HG03196 (cell line): ENCODE results near the gene TMEM270.
"Not testable (repeated sequence)": the region's sequence is repeated elsewhere in the genome, so short reads cannot be mapped to it uniquely, and the experiment has no call there.

Experiments used
- ATAC-seq: cut with Tn5 transposase; IDR thresholded peaks from one replicate; pipeline ENCODE4 v1.9.1; 2021; ENCODE audit not compliant: unreplicated experiment

TMEM270 gene

GRCh38 chr7:73831834-73832651, 28.9 kb upstream of the TMEM270 start:
- no peak for ATAC-seq

- no peak for ATAC-seq
Measured at GRCh38 chr7:73832806-73833205, 28.2 kb upstream of the TMEM270 start.

- ATAC-seq, result no peak
Measured at GRCh38 chr7:73833251-73833919, 27.6 kb upstream of the TMEM270 start.

GRCh38 chr7:73834626-73835191, 26.2 kb upstream of the TMEM270 start:
- ATAC-seq, result no peak

- ATAC-seq, result not testable (repeated sequence)
Measured at GRCh38 chr7:73837167-73837566, 23.8 kb upstream of the TMEM270 start.

- no peak for ATAC-seq
Measured at GRCh38 chr7:73838642-73839041, 22.3 kb upstream of the TMEM270 start.

GRCh38 chr7:73839290-73839689, 21.7 kb upstream of the TMEM270 start:
- no peak for ATAC-seq

GRCh38 chr7:73839743-73840714, 20.9 kb upstream of the TMEM270 start:
- ATAC-seq, result no peak

GRCh38 chr7:73840715-73841379, 20.1 kb upstream of the TMEM270 start:
- no peak for ATAC-seq

- ATAC-seq, result no peak
Measured at GRCh38 chr7:73841689-73842066, 19.3 kb upstream of the TMEM270 start.

GRCh38 chr7:73842067-73842976, 18.6 kb upstream of the TMEM270 start, which contains the start of gene METTL27:
METTL27 (minus strand) TSS chr7:73842516; CDS start chr7:73842140, 376 bp downstream.
- peak; percentile 85 for ATAC-seq

- no peak for ATAC-seq
Measured at GRCh38 chr7:73844131-73844547, 16.8 kb upstream of the TMEM270 start.

- no peak for ATAC-seq
Measured at GRCh38 chr7:73844848-73845460, 16.0 kb upstream of the TMEM270 start.

- ATAC-seq, result not testable (repeated sequence)
Measured at GRCh38 chr7:73845701-73846195, 15.2 kb upstream of the TMEM270 start.

- ATAC-seq, result no peak
Measured at GRCh38 chr7:73847941-73848723, 12.8 kb upstream of the TMEM270 start.

- ATAC-seq, result no peak
Measured at GRCh38 chr7:73850781-73851207, 10.2 kb upstream of the TMEM270 start.

GRCh38 chr7:73851410-73852338, 9.3 kb upstream of the TMEM270 start:
- peak; percentile 71 for ATAC-seq
